ENCODE data around the gene CLASP1.
"Not testable (repeated sequence)": the region's sequence is repeated elsewhere in the genome, so short reads cannot be mapped to it uniquely, and the experiment has no call there.

The CLASP1 gene

GRCh38 chr2:121470917-121471316 lies 178.3 kb downstream of the CLASP1 start:
- H3K4me3 ChIP-seq (ENCODE audit: low read length) = no peak overlapping the region
- no peak overlapping the region for H3K9ac ChIP-seq (ENCODE audit: low read length)
- H3K9me3 ChIP-seq (ENCODE audit: control insufficient read depth, low read length) = no peaks in the 10 kb centered on the region
- no peaks in the 10 kb centered on the region for H3K36me3 ChIP-seq (ENCODE audit: control insufficient read depth, insufficient read depth, low read length)
- H3K27me3 ChIP-seq (ENCODE audit: control insufficient read depth, insufficient read depth, low read length) = no peaks in the 10 kb centered on the region
- H3K4me1 ChIP-seq (ENCODE audit: control insufficient read depth, insufficient read depth, low read length) = peaks cover 11% of the 10 kb centered on the region

DNA sequence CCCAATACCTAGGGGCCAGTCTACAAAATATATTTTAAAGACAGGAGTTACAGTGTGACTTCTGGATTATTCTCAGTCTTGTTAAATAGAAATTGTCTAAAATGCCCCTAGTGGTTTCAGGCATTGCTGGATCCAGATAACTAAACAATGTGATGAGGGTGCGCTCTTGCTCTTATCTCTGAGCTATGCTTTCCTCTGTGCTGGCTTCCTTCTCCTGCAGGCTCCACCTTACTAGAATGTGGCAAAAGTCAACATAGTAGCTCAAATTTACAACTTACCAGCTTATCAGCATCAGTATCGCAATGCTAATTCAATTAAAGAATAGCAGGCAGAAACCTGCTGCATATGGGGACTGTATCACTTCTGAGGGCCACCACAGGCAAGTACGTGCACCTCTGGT lies 179.9 kb downstream of the CLASP1 start:
- Histone ChIP-seq H3K9ac (ENCODE audit: low read length) (no peak overlapping the region), H3K27me3 (ENCODE audit: control insufficient read depth, insufficient read depth, low read length) (no peaks in the 10 kb centered on the region), H3K4me1 (ENCODE audit: control insufficient read depth, insufficient read depth, low read length) (peaks cover 11% of the 10 kb centered on the region), H3K36me3 (ENCODE audit: control insufficient read depth, insufficient read depth, low read length) (no peaks in the 10 kb centered on the region), H3K9me3 (ENCODE audit: control insufficient read depth, low read length) (no peaks in the 10 kb centered on the region), H3K4me3 (ENCODE audit: low read length) (no peak overlapping the region)

- no peaks in the 10 kb centered on the region for H3K27me3 ChIP-seq (ENCODE audit: control insufficient read depth, insufficient read depth, low read length)
- H3K36me3 ChIP-seq (ENCODE audit: control insufficient read depth, insufficient read depth, low read length) = no peaks in the 10 kb centered on the region
- H3K9me3 ChIP-seq (ENCODE audit: control insufficient read depth, low read length) = no peaks in the 10 kb centered on the region
Observed at GRCh38 chr2:121468936-121469335, 180.3 kb downstream of the CLASP1 start.

DNA sequence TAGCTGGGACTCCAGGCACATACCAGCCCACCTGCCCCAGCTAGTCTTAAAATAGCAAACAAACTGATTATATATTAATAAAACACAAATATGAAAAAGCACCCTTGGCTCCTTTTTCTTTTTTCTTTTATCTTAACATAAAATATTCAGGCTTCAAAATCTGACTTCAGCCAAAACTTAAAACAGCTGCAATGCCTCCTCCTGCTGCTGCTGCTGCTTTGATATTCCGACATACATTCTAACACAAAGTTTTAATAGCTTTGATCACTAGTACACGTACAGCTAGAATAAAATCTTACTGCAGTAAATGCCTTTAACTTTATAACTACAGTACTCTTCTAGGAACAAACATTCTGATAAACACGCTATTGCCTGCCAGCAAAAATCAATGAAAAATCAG lies 190.0 kb downstream of the CLASP1 start:
- no peak overlapping the region for H3K4me3 ChIP-seq (ENCODE audit: low read length)
- no peaks in the 10 kb centered on the region for H3K36me3 ChIP-seq (ENCODE audit: control insufficient read depth, insufficient read depth, low read length)
- no peaks in the 10 kb centered on the region for H3K9me3 ChIP-seq (ENCODE audit: control insufficient read depth, low read length)
- peaks cover 8% of the 10 kb centered on the region for H3K4me1 ChIP-seq (ENCODE audit: control insufficient read depth, insufficient read depth, low read length)
- H3K9ac ChIP-seq (ENCODE audit: low read length) = no peak overlapping the region
- no peaks in the 10 kb centered on the region for H3K27me3 ChIP-seq (ENCODE audit: control insufficient read depth, insufficient read depth, low read length)

More at GRCh38 chr2:121468936-121469335, 180.3 kb downstream of the CLASP1 start:
- H3K9ac ChIP-seq (ENCODE audit: low read length) = no peak overlapping the region
- H3K4me3 ChIP-seq (ENCODE audit: low read length) = no peak overlapping the region
- peaks cover 11% of the 10 kb centered on the region for H3K4me1 ChIP-seq (ENCODE audit: control insufficient read depth, insufficient read depth, low read length)

GRCh38 chr2:121456325-121456724 lies 192.9 kb downstream of the CLASP1 start:
- H3K27me3 ChIP-seq (ENCODE audit: control insufficient read depth, insufficient read depth, low read length) = no peaks in the 10 kb centered on the region
- no peaks in the 10 kb centered on the region for H3K9me3 ChIP-seq (ENCODE audit: control insufficient read depth, low read length)
- H3K36me3 ChIP-seq (ENCODE audit: control insufficient read depth, insufficient read depth, low read length) = no peaks in the 10 kb centered on the region
- no peak overlapping the region for H3K4me3 ChIP-seq (ENCODE audit: low read length)
- peaks cover 8% of the 10 kb centered on the region for H3K4me1 ChIP-seq (ENCODE audit: control insufficient read depth, insufficient read depth, low read length)
- no peak overlapping the region for H3K9ac ChIP-seq (ENCODE audit: low read length)

DNA sequence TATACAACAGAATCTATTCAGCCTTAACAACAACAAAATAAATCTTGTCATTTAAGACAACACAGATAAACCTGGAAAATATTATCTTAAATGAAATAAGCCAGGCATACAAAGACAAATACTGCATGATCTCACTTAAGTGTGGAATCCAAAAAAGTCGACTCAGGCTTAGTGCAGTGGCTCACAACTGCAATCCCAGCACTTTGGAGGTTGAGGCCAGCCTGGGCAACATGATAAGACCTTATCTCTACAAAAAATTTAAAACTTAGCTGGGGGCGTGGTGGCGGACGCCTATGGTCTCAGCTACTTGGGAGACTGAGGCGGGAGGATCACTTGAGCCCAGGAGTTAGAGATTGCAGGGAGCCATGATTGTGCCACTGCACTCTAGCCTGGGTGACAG lies 193.8 kb downstream of the CLASP1 start:
- H3K9ac ChIP-seq (ENCODE audit: low read length) = no peak overlapping the region
- H3K36me3 ChIP-seq (ENCODE audit: control insufficient read depth, insufficient read depth, low read length) = no peaks in the 10 kb centered on the region
- peaks cover 8% of the 10 kb centered on the region for H3K4me1 ChIP-seq (ENCODE audit: control insufficient read depth, insufficient read depth, low read length)

GRCh38 chr2:121454549-121455090 lies 194.6 kb downstream of the CLASP1 start:
- peaks cover 8% of the 10 kb centered on the region for H3K4me1 ChIP-seq (ENCODE audit: control insufficient read depth, insufficient read depth, low read length)
- no peaks in the 10 kb centered on the region for H3K27me3 ChIP-seq (ENCODE audit: control insufficient read depth, insufficient read depth, low read length)
- H3K36me3 ChIP-seq (ENCODE audit: control insufficient read depth, insufficient read depth, low read length) = no peaks in the 10 kb centered on the region
- no peaks in the 10 kb centered on the region for H3K9me3 ChIP-seq (ENCODE audit: control insufficient read depth, low read length)
- H3K9ac ChIP-seq (ENCODE audit: low read length) = no peak overlapping the region
- H3K4me3 ChIP-seq (ENCODE audit: low read length) = no peak overlapping the region

More for the DNA sequence above, 193.8 kb downstream of the CLASP1 start:
- Histone ChIP-seq H3K9me3 (ENCODE audit: control insufficient read depth, low read length) (no peaks in the 10 kb centered on the region), H3K27me3 (ENCODE audit: control insufficient read depth, insufficient read depth, low read length) (no peaks in the 10 kb centered on the region), H3K4me3 (ENCODE audit: low read length) (no peak overlapping the region)

DNA sequence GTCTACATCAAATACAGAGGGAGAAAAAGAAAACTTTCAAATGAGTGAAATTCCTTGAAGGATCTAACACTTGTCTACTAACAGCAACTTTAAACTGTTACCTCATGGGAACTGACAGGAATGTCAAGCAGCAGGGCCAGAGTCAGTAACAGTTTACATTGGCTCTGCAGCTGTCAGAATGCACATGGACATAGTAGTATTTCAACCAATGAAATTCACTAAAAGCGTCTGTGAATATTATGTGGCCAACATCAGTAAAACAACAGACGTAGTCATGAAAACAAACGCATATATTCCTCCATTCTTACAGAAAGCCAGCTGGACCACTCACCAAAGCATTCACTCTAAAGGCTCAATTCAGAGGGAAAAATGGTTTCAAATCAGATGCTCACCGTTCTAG lies 197.9 kb downstream of the CLASP1 start:
- H3K4me3 ChIP-seq (ENCODE audit: low read length) = no peak overlapping the region
- no peak overlapping the region for H3K9ac ChIP-seq (ENCODE audit: low read length)
- H3K36me3 ChIP-seq (ENCODE audit: control insufficient read depth, insufficient read depth, low read length) = peaks cover 5% of the 10 kb centered on the region
- peaks cover 8% of the 10 kb centered on the region for H3K4me1 ChIP-seq (ENCODE audit: control insufficient read depth, insufficient read depth, low read length)
- no peaks in the 10 kb centered on the region for H3K9me3 ChIP-seq (ENCODE audit: control insufficient read depth, low read length)
- no peaks in the 10 kb centered on the region for H3K27me3 ChIP-seq (ENCODE audit: control insufficient read depth, insufficient read depth, low read length)

DNA sequence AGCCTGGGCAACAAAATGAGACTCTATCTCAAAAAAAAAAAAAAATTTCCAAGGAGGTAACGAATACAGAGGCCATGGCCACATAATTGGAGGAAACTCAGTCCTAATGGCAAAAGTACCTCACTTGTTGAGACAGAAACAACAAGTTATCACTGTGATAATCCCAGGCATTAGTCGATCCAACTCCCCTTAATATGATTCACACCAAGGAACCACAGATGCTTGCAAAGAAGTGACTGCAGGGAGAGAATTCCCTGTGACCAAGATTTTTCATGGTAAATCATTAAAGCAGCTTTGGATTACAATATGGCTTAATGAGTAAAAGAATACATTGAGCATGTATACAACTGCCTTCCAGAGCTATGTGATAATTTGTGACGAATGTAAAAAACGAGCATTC lies 199.0 kb downstream of the CLASP1 start:
- Histone ChIP-seq H3K36me3 (ENCODE audit: control insufficient read depth, insufficient read depth, low read length) (peaks cover 5% of the 10 kb centered on the region), H3K27me3 (ENCODE audit: control insufficient read depth, insufficient read depth, low read length) (no peaks in the 10 kb centered on the region), H3K4me1 (ENCODE audit: control insufficient read depth, insufficient read depth, low read length) (no peaks in the 10 kb centered on the region), H3K4me3 (ENCODE audit: low read length) (no peak overlapping the region), H3K9me3 (ENCODE audit: control insufficient read depth, low read length) (no peaks in the 10 kb centered on the region), H3K9ac (ENCODE audit: low read length) (no peak overlapping the region)

DNA sequence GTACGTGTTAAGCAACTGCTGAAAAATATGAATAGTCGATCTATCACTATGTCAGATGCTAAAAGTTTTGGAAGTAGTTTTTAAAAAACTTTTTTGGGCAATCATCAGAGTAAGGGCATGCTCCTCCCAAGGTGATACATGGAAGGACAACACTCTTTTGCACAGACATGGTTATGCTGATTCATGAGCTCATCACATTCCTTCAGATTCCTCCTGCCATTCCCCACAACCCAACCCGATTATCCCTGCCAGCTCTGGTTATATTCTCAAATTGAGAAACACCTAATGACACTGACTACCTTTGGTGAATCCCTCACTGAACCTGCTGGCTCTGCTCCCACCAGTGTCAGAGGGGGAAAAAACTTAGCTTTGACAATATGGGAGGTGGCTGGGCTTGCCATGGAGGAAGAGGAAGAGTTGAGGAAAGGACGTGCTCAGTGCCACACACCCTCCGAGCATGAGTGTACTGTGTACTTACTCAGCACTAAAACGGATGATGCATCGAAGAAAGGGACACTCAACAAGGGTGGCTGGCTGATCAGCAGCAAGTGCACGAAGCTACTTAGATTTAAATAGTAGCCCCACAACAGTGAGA lies 202.5 kb downstream of the CLASP1 start:
- H3K9ac ChIP-seq (ENCODE audit: low read length) = no peak overlapping the region
- H3K36me3 ChIP-seq (ENCODE audit: control insufficient read depth, insufficient read depth, low read length) = peaks cover 5% of the 10 kb centered on the region
- H3K4me1 ChIP-seq (ENCODE audit: control insufficient read depth, insufficient read depth, low read length) = no peaks in the 10 kb centered on the region
- H3K4me3 ChIP-seq (ENCODE audit: low read length) = no peak overlapping the region
- no peaks in the 10 kb centered on the region for H3K27me3 ChIP-seq (ENCODE audit: control insufficient read depth, insufficient read depth, low read length)
- H3K9me3 ChIP-seq (ENCODE audit: control insufficient read depth, low read length) = no peaks in the 10 kb centered on the region

DNA sequence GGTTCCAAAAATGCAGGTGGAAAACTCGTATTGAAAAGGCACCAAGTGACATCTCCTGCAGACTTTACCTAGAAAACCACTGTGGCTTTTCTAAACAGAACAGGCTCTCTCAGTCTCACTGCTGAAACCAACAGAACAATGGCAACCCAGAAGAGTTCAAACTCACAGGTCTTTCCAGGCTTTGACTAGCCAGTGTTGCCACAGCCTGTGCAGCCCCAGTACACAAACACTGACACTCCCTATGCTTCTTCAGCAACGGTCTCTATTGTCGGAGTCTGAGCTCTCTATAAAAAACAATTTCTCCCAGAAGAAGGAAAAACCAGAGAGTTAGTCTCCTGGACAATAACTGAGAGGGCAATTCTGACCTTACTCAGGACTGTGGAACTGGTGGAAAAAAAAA lies 206.4 kb downstream of the CLASP1 start:
- H3K9me3 ChIP-seq (ENCODE audit: control insufficient read depth, low read length) = no peaks in the 10 kb centered on the region
- H3K4me1 ChIP-seq (ENCODE audit: control insufficient read depth, insufficient read depth, low read length) = no peaks in the 10 kb centered on the region
- H3K4me3 ChIP-seq (ENCODE audit: low read length) = no peak overlapping the region
- H3K27me3 ChIP-seq (ENCODE audit: control insufficient read depth, insufficient read depth, low read length) = no peaks in the 10 kb centered on the region
- no peak overlapping the region for H3K9ac ChIP-seq (ENCODE audit: low read length)
- peaks cover 5% of the 10 kb centered on the region for H3K36me3 ChIP-seq (ENCODE audit: control insufficient read depth, insufficient read depth, low read length)

DNA sequence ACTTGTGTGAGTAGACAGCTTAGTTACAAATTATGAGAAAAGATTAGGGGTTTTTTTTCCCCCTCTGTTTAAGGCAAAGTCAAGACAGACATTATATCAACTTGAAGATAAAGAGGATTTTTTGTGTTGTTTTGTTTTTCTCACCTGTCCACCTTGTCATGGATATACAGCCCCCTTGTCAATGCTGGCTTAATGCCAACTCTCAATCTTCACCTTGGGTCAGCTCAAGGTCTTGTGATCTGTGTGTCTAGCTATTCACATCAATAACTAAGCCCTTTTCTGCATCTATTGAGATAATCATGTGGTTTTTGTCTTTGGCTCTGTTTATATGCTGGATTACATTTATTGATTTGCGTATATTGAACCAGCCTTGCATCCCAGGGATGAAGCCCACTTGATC lies 211.0 kb downstream of the CLASP1 start:
- H3K9ac ChIP-seq (ENCODE audit: low read length); H3K4me1 ChIP-seq (ENCODE audit: control insufficient read depth, insufficient read depth, low read length); H3K4me3 ChIP-seq (ENCODE audit: low read length); H3K27me3 ChIP-seq (ENCODE audit: control insufficient read depth, insufficient read depth, low read length); H3K36me3 ChIP-seq (ENCODE audit: control insufficient read depth, insufficient read depth, low read length); H3K9me3 ChIP-seq (ENCODE audit: control insufficient read depth, low read length): not testable (repeated sequence)

DNA sequence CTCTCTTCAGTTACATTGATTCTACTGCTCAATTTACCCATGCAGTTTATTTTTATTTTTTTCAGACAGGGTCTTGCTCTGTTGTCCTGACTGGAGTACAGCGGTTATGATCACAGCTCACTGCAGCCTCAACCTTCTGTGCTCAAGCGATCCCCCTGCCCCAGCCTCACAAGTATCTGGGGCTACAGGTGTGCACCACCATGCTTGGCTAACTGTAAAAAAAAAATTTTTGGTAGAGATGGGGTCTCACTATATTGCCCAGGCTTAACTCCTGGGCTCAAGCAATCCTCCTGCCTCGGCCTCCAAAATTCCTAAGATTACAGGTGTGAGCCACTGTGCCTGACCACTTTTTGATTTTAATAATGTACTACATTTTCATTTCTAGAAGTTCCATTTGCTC lies 212.3 kb downstream of the CLASP1 start:
- Histone ChIP-seq H3K27me3 (ENCODE audit: control insufficient read depth, insufficient read depth, low read length) (no peaks in the 10 kb centered on the region), H3K4me3 (ENCODE audit: low read length) (no peak overlapping the region), H3K4me1 (ENCODE audit: control insufficient read depth, insufficient read depth, low read length) (no peaks in the 10 kb centered on the region), H3K9me3 (ENCODE audit: control insufficient read depth, low read length) (no peaks in the 10 kb centered on the region), H3K36me3 (ENCODE audit: control insufficient read depth, insufficient read depth, low read length) (no peaks in the 10 kb centered on the region), H3K9ac (ENCODE audit: low read length) (no peak overlapping the region)

All from mucosa of stomach (tissue), 1 donor.